HuH-7 (cell line): ENCODE measurements around the gene LDLRAD4.

ENCODE experiments used
- DNase-seq: peaks from one replicate; pipeline ENCODE4 v3.0.0; 2011; ENCODE audit warnings: low spot score

The LDLRAD4 gene

DNA sequence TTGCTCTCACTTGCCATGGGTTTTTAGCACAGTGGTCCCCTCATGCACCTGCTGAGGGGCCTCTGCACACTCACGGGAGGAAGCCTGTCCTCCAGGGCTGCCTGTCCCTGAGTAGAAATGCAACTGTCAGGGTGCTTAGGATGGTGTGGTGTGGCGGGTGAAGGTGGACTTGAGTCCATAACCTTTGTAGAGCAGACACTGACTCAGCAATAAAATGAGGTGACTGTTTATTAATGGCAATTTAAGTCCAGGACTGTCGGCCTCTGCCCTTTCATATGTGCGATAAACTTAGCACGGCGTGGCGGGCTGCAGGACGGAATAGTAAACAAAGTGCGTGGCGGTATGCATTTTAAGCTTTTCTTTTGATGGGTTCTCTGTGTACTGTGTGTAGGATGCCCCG is 188.2 kb downstream of the LDLRAD4 start:
- DNase-seq, result no peak

GRCh38 chr18:13407484-13407883 is 188.9 kb downstream of the LDLRAD4 start:
- no peak for DNase-seq

- no peak for DNase-seq
These were observed 190.5 kb downstream of the LDLRAD4 start for GRCh38 chr18:13409026-13409425.

DNA sequence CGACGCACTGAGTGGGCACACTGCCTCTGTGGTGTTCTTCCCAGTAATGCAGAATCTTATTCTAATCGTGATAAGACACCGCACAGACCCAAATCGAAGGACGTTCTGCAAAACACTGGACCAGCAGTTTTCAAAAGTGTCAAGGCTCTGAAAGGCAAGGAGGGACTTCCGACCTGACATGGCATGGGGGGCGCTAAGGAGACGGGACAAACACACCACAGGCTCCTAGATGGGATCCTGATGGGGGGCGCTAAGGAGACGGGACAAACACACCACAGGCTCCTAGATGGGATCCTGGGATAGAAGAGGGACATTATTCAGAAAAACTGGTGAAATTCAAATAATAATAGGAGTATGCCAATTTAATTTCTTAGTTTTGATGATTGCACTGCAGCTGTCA is 191.4 kb downstream of the LDLRAD4 start:
- DNase-seq, result no peak

- no peak for DNase-seq
These were observed 191.9 kb downstream of the LDLRAD4 start for GRCh38 chr18:13410471-13410870.

DNA sequence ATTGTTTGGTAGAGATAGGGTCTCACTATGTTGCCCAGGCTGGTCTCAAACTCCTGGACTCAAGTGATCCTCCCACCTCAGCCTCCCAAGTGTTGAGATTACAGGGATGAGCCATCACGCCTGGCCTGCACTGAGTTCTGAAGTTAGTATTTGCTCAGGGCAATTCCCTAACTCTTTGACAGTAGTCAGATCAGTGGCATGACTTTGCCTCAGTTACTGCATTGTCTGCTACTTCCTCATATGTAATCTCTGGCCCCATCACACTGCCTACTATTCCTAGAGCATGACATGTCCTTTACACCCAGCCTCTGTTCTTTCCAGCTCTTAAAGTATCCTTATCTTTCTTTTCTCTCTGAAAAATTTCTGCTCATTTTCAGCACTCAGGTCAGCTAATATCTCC is 193.5 kb downstream of the LDLRAD4 start:
- no peak for DNase-seq

DNA sequence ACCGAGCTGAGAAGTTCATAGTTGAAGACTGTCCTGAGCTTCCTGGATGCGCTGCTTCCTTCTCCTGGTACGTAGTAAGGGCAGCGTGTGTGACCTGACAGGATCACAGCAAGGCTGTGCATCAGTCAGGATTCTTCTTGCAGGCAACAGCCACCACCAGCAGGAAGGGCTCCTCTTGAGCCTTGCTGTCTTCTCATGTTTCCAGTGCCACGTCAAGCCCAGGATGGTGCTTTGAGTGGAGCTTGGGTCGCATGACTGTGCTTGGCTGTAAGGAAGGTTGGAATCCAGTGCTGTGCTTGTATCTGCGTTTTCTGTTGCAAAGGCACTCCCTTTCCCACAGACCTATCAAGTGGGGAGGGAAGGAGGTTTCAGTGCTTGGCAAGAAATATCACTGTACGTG is 194.3 kb downstream of the LDLRAD4 start:
- no peak for DNase-seq

DNA sequence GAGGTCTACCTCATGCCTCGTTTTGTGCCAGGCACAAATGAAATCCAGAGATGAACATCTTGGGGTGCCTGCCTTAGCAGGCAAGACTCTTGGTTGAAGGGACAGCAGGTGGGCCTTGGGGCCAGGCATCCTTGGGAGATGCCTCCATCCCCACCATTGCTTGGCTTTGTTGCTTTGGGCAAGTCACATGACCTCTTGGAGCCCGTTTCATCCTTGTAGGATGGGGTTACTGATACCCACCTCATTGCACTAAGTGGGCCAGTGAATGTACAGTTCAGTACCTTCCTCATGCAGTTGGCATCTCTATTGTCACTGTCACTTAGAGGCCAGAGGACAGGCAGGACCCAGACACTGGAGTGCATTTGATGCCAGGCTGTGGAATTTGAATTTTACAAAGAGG is 195.5 kb downstream of the LDLRAD4 start:
- DNase-seq, result no peak

GRCh38 chr18:13414521-13414920 is 196.0 kb downstream of the LDLRAD4 start:
- DNase-seq, result no peak

DNA sequence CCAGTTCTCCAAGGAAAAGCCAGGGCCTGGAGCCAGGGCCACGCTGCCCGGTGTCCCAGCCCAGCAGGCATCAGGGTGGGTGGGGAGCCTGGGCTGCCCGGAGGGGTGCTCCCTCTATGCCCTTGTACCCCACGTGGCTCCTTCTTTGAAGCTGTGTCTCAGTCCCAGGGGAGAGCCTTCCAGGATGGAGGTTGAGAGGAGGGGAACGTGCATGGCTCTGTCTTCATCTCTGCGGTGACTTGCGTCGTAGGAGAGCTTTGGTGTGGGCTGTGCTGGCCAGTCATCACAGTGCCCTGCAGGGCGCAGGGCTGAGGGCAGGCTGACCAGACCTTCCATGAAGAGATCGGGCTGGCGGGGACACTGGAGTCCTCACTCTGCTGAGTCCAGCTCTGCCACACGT is 197.2 kb downstream of the LDLRAD4 start:
- DNase-seq, result no peak

DNA sequence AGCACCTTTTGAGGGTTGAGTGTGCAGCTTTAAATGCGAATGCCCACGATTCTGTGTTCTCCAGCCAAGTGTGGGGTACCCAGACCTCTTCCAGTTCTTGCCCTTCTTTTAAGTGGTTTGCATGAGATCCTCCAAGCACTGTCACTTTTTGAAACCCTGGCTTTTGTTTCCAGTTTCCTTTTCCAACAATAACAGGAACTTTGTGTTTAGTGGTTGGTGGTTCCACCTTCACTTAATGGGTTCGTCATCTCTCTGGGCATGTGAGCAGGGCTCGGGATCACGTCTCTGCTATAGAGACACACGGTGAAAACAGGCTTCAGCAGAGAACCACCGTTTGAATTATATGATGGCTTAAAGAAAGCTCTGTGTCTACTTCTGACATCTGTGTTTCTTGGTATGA is 197.6 kb downstream of the LDLRAD4 start:
- DNase-seq, result no peak

DNA sequence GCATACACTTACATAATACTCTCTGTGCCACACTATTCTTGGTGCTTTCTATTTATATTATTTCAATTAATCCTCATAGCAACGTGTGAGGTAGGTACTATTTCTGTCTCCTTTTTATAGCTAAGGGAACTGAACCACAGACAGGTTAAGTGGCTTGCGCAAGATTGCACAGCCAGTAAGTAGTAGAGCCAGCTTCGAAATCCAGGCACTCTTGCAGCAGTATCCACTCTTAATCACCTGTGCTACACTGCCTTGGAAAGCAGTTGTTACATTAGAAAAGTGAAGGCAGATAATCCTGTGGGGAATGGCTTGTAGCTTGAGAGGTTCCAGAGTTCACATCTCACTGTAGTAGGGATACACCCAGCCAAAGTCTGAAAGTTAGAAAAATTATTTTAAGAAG is 198.3 kb downstream of the LDLRAD4 start:
- DNase-seq, result no peak

DNA sequence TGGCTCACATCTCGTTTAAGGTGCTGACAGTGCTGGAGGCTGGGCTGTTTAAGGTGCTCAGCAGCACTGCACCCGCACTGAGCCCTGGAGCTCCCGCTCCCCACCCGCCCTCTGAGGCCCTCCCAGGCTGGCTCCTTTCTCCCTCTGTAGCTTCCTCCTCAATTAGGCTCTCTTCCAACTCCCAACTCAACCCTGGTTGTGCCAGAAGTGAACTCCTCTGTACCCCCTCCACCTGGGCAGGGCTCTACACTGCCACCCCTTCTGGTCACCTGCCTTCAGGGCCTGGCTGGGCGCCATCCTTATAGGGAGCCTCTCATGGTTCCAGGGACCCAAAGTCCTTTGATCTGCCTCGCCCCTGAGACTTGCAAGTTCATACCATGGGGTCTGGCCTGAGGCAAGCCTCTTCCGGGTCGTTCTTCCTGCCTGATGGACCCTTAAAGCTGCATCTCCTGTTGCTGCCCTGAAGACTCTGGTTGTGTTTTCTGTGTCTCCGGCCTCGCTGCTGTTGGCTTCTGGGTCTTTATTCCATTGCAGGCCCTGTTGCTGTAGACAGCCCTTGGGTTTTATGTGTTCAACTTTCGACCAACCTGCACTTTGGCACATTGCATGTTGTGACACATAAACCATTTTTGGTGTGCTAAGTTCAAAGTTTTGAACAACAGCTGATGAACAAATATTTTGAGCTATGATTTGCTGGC is 199.6 kb downstream of the LDLRAD4 start:
- DNase-seq, result no peak

DNA sequence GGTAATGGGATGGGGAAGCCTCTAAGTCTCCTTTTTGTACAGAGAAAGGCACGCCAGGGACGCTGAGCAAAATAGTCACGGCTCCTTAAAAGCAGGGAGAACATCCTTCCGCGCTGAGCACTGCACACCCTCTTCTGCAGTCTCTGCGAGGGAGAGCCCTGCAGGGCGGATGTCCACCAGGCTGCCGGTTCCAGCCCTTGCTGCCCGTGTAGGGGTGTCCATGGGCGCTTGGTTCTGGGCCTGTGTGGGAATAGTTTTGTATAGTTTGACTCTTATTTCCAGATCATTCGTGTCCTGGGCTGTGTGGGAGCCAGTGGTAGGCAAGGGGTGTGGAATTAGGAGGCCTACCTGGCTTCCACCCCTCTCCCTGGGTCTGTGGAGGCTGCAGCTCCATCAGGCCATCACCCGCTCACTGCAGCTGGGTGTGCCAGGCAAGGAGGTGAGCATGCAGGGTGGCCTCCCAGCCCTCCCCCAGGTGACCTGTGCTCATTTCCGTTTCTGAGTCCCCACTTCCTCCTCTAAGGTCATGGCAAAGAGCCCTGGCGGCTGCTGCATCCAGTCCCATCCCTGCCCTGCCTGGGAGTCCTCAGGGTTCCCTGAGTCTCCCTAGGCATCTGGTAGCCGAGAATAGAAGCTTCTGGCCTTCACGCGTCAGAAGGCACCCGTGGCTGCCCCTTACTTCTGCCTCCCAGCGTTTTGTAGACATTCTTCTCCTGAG is 202.6 kb downstream of the LDLRAD4 start:
- no peak for DNase-seq

DNA sequence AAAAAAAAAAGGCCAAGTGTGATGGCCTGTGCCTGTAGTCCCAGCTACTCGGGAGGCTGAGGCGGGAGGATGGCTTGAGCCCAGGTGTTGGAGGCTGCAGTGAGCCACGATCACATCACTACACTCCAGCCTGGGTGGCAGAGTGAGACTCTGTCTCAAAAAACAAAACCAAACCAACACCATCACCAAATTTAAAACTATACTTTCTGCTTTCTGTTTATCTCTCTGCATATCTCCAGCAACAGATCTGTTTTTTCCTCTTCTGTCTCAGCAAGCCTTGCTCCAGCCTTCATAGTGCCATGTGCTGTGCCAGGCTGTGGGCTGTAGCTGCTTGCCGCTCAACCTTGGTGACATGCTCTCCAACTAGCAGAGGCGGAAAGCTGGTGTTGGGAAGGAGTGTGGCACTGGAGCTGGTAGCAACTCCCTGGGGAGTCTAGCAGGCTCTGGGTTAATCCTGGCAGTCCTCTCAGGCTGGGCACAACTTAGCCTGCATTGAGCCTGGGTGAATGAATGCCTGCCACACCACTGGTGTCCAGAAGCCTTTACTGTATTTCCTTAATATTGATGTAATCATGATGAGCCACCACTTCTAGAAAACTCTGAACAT is 204.1 kb downstream of the LDLRAD4 start:
- no peak for DNase-seq

GRCh38 chr18:13423352-13423751 is 204.8 kb downstream of the LDLRAD4 start:
- DNase-seq, result no peak

- DNase-seq, result no peak
These were observed 205.8 kb downstream of the LDLRAD4 start for GRCh38 chr18:13424363-13424762.

DNA sequence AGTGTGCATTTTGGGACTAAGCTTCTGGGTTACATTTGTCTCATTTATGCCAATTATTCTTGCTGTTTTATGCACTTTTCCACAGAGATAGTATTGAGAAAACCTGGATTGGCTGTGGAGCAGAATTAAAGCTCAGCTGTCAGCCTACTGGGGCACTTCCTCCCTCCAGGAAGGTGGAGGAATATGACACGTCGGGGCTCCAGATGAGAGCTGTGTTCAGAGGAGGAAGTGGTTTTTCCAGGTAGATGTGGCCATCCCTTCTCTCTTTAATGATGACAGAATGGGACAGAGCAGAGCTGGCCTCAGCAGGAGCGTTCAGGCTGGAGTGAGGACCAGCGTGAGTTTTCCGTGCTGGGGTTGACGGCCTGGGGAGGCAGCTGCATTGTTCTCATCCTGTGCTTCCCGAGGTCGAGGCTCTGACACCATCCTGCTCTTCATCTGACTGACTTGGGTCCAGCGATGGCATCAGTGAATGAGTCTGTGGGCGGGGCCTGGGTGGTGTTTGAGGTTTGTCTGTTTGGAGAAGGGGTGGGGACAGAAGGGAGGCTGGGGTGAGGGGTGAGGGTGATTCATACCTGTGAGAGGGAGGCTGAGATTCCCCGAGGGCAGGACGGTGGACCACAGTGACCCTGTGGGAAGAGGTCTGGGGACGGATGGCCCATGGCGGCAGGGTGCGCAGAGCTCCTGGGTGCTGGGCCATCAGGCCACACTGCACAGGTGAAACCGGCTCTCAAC is 207.0 kb downstream of the LDLRAD4 start:
- DNase-seq, result no peak

GRCh38 chr18:13427354-13427753 is 208.8 kb downstream of the LDLRAD4 start:
- no peak for DNase-seq

DNA sequence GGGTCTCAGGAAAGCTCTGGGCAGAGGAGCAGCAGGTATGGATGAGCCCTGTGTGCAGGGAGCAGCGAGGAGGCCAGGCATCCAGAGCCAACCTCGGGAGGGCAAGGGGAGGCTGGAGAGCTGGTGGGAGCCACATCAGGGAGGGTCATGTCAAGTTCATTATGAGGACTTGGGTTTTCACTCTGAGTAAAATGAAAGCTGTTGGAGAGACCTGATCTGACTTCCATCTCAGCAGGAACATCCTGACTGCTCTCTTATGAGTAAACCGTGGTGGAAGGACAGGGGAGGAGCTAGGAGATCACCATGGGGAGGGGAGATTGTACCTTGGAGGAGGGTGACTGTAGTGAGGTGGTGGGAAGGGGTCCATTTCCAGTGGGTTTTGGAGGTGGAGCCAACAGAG is 209.8 kb downstream of the LDLRAD4 start:
- DNase-seq, result no peak

- no peak for DNase-seq
These were observed 210.5 kb downstream of the LDLRAD4 start for GRCh38 chr18:13429016-13429415.

DNA sequence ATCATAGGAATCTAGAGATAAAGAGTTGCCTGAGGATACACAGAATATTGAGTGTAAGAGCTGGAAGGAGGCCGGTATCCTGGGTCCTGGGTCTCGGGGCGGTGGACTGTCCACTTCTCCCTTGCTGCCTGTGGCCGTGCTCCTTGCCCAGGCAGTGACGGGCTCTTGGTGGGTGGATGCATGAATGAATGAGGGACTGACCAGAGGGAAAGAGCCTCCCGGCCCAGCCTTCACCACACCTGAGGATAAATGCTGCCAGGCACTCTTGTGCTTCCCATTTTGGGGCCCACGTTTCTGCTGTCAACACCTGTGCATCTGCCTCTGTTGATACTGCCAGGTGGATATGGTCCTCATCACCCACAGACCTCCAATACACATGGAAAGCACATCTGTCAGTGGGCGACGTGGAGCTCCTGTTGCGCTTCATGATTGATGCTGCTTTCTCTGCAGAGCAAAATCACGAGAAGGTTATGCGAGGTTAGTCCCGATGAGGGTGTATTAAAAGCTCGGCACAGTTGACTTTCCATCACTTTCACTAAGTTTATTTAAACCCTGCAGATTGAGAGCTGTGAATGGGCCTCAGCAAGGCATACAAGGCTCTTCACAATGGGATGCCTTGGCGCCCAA is 211.4 kb downstream of the LDLRAD4 start:
- DNase-seq, result no peak
